GM19463 (cell line): ENCODE data around the gene GNB3.

Experiments
- ATAC-seq: cut with Tn5 transposase; IDR thresholded peaks from one replicate; pipeline ENCODE4 v1.9.1; 2021; ENCODE audit warnings: mild to moderate bottlenecking, moderate library complexity; ENCODE audit not compliant: unreplicated experiment

GNB3 gene

DNA sequence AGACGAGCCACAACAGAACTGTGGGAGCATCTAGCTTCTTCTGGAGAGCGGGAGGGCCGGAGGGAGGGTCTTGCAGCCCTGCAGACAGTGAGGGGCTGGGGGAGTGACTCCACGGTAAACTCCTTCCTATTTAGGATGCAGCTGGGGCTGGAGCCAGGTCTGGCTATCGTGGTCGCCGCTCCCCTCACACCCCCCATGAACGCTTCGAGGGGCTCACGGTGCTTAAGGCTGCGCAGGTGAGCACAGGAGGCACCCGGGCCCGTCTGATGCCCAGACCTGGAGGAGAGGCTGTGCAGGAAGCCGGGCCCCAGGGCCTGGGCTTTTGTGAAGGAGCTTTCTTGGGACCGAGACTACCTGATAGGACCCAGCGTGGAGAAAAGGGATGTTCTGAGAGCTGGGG lies 3.9 kb upstream of the GNB3 start:
- no peak for ATAC-seq

DNA sequence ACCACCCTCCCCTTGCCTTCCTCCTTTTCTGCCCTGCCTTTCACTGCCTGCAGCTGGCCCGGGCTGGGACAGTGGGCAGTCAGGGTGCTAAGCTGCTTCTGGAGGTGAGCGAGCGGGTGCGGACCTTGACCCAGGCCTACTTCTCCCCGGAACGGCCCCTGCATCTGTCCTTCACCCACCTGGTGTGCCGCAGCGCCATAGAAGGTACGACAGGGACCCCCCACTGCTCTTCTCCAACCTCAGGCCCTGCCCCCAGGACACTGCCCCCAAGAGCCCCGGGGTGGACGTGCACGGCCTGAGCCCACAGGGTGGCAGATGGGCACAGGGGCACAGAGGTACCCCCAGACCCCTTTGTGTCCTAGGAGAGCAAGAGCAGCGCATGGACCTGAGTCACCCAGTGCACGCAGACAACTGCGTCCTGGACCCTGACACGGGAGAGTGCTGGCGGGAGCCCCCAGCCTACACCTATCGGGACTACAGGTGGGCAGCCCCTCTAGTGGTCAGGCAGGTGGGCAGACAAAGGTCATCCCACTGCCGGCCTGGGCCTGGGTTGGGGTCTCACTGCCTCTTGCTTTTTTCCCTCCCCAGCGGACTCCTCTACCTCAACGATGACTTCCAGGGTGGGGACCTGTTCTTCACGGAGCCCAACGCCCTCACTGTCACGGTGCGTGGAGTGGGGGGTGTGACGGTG lies 3.2 kb upstream of the GNB3 start:
- no peak for ATAC-seq

DNA sequence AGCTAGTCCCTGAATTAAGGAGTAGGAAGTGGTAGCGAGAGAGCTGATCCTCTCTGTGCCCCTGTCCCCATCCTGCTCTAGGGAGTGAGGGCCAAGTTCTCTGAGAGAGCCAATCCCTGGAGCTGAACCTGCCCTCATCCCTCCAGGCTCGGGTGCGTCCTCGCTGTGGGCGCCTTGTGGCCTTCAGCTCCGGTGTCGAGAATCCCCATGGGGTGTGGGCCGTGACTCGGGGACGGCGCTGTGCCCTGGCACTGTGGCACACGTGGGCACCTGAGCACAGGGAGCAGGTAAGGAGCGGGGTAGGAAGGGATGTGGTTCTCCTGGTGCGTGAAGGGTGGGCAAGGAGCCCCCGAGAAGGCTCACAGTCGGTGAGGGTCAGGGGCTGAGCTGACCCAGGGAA lies 1.9 kb upstream of the GNB3 start:
- ATAC-seq, result no peak

DNA sequence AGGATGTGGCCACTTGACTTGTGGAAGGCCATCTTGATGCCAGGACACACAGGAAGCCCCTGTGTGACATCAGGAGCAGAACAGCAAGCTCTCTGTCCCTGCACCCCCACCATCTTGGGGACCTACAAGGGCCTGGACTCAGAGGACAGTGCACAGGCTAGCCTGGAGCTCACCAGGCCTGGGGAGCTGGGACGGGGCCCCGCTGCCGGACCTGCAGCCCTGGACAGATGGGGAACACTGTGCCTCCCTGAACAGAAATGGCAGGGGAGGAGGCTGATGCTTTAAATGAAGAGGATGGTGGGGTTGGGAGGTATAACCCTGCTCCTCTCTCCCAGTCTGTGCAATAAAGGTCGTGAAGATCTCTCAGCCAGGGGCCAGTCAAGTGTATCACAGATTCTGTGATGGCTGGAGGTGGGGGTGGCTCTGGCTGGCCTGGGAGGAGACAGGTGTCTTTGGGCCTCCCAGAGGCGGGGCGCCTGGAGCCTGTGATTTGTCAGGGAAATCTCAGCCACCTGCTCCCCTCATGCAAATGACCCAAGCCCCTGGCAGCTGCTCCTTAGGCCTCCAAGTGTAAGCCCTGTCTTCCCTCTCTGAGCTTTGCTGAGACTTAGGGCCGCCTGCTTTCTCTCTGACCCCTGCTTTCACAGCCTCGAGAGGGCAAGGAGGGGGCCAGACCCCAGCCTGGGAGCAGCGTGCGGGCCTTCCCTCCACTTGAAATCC lies 1.1 kb upstream of the GNB3 start:
- ATAC-seq, result peak; percentile 92

DNA sequence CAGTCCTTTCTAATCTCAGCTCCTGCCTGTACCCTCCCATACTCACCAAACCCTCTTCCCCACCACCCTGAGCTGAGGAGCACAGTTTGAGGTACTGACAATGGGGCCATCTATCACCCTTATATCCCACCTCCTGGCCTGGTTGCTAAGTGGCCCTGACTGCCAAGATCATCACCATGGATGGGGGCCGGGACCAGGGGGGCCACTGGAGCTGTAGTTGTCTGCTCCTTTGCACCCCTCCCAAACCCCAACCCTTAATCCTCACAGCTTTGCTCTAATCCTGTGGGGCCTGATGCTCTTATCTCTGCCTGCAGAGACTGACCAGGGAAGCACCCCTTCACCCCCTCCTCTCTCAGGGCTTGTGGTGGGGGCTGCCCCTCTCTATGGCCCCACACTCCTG lies 395 bp upstream of the GNB3 start:
- ATAC-seq, result no peak

DNA sequence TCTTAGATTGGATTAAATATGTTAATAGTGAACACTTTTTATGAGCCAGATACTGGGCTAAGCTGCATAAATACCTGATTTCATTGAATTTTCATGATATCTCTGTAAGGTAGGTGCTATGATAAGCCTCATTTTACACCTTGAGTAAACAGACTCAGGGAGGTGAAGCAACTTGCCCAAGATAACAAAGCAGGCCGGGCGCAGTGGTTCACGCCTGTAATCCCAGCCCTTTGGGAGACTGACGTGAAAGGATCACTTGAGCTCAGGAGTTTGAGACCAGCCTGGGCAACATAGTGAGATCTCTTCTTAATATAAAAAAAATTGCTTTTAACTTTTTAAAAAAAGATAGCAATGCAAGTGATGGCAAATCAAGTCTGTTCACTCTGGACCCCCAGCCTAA lies 1.4 kb downstream of the GNB3 start:
- no peak for ATAC-seq

DNA sequence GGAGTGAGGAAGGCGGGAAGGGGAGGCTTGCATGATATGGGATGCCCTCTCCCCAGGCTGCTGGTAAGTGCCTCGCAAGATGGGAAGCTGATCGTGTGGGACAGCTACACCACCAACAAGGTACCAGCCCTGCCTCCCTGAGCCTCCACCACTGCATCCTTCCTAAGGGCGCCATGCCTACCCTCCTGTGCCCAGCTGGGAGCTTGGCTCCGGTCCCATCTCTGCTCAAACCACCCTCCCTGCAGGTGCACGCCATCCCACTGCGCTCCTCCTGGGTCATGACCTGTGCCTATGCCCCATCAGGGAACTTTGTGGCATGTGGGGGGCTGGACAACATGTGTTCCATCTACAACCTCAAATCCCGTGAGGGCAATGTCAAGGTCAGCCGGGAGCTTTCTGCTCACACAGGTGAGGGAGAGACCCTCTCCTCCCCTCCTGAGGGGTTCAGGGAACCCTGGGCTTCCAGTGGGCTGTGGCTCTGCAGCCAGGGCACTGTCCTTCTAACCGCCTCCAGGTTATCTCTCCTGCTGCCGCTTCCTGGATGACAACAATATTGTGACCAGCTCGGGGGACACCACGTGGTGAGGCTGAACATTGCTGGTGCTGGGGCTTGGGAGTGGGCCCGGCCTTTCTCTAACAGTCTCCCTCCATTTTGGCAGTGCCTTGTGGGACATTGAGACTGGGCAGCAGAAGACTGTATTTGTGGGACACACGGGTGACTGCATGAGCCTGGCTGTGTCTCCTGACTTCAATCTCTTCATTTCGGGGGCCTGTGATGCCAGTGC lies 2.6 kb downstream of the GNB3 start:
- ATAC-seq, result no peak

DNA sequence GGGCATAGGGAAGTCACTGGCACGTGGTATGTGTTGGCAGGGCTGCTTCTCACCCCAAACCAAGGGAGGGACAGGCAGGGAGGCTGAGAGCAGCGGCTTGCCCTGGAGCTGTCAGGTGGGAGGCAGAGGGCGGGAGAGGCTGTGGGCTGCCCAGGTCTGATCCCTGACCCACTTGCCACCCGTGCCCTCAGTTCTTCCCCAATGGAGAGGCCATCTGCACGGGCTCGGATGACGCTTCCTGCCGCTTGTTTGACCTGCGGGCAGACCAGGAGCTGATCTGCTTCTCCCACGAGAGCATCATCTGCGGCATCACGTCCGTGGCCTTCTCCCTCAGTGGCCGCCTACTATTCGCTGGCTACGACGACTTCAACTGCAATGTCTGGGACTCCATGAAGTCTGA lies 4.7 kb downstream of the GNB3 start:
- ATAC-seq, result no peak

DNA sequence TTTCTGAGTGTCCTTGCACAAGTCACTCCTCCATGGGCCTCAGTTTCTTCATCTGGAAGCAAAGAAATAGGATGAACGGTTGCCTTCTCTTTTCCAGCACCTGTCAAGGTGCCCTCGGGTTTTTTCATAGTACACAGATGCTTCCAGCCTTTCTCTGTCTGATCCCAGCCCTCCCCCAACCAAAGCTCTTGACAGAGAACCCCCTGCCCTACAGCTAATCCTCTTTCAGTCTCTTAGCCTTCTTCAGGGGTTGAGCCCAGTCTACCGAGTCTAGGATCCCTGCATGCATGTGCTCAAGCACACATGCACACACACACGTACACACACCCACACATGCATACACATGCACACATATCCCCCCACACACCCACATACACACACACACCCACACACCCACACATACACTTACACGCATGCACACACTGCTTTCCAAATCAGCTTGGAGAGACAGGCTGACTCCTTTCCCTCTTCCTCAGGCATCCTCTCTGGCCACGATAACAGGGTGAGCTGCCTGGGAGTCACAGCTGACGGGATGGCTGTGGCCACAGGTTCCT lies 5.7 kb downstream of the GNB3 start:
- ATAC-seq, result no peak

DNA sequence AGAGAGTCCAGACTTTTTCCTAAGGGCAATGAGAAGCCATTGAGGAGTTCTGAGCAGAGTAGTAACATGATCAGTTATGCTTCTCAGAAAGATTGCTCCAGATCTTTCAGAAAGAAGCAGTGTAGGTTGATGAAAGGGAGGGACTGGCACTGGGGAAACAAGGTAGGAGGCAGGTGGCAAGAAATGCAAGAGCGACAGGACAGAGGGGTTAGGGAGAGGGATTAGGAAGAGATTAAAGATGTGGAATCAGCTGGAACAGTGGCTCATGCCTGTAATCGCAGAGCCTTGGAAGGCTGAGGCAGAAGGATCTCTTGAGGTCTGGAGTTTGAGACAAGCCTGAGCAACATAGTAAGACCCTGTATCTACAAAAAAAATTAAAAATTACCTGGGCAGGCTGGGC lies 7.0 kb downstream of the GNB3 start:
- ATAC-seq, result no peak

DNA sequence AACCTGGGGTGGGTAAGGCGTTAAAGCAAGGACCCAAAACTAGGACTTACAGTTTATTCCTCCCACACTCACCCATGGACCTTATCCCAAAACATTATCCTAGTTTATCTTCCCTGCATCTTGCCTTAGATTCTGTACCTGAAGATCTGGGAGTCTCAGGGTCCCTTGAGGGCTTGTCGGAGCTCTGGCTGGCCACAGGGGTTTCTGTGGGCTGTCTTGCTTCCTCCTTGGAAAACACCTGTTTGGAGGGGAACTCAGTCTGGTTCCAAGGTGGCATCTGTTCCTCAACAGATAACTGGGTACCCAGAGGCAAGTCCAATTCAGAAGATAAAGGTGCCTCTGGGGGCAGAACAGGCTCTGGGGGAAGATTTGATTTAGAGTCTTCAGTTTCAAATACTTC lies 8.7 kb downstream of the GNB3 start:
- no peak for ATAC-seq

DNA sequence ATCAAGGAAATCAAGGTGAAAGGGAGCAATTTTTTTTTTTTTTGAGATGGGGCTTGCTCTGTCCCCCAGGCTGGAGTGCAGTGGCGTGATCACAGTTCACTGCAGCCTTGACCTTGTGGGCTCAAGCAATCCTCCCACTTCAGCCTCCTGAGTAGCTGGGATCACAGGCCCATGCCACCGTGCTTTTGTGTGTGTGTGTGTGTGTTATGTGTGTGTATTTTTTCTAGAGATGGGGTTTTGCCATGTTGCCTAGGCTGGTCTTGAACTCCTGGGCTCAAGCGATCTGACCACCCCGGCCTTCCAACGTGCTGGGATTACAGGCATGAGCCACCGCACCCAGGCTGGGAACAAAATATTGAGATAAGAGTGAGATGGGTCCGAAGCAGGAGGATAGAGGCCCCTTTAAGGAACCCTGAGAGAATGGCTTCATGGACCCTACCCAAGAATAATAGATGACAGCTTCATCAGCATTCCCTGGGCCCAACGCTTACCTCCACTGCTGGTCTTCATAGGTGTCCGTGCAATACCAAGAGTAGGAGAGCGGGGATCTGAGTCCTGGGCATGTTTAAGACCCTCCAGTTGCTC lies 9.3 kb downstream of the GNB3 start:
- ATAC-seq, result no peak

DNA sequence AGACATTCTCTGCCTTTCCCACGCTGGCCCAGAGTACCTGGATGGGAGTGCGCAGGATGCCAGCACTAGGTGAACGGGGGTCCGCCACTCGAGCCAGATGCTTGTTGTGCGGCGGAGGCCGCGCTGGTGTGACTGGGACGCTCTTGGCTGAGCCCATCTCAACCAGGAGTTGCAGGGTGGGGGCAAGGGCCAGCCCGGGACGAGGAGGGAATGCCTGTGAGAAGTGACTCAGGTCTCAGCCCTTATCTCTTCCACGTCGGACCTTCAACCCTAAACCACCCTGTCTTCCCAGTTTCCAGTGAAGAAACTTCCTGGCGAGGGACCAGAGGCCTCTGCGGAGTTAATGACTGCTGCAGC lies 10.0 kb downstream of the GNB3 start:
- no peak for ATAC-seq

DNA sequence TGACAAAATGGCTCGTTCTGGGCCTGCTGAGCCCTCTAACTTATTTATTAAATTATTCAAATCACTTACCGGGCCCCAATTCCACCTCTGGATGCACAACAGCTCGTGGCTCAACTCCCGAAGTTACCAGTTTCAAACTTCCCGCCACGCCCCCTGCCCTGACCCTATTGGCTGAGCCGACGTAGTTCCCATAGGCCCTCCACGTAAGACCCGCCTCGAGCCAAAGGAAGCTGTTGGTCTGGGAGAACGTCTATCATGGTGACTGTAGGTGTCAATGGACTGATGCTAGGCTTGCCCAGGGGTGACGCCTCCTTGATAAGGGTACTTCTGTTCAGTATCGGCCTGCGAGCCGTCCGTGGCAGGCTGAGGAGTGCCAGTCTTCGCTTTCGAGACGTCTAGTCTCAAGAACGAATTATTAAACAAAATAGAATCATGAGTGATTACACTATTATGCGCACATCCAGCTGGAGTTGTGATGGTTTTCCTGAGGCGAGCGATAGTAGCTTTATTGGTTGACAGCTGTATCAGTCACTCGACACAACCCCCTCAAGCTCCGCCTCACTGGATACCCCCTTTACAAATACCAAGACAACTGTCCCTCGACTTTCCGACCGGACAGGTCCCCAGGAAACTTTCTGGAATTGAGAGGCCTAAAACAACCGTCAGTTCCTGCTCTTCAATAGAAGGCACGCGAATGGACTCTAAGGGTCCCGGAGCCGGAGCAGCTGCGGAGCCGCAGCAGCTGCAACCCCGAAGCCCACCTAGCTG lies 10.6 kb downstream of the GNB3 start, which contains the start of gene CDCA3:
Gene CDCA3 (minus strand): TSS at position 134 of the 768 bp plus-strand sequence. CDS start 334 bp downstream, outside the sequence.
- peak; percentile 44 for ATAC-seq

DNA sequence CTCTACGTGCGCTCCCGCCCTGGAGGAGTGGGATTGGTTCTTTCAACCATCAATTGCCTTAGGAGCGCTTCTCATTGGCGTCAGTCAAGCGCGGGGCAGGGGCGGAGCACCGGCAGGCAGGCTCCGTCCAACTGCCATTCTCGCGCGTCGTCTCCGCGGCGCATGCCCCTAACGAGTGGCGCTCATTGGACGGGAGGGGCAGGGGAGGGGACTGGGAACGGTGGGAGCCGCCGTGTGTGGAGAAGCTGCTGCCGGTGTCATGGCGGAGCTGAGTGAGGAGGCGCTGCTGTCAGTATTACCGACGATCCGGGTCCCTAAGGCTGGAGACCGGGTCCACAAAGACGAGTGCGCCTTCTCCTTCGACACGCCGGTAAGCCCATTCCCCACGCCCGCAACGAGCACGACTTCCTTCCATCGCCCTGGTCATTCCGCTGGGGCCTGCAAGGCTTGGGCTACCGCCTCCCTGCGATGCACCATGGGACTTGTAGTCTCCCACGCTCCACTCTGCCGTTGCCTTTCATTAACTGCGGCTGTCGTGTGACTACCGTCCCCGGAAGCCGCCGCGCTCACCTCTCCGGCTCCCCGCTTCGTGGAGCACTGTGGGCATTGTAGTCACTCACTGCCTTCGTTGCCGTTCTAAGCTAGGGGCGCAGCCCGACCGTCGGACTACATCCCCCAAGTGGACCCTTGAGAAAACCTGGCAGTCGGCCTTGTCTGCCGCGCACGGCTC lies 11.4 kb downstream of the GNB3 start, which contains the start of gene USP5:
Gene USP5 (plus strand): TSS at position 230 of the 730 bp plus-strand sequence. CDS start 30 bp downstream, at position 260.
- peak; percentile 69 for ATAC-seq

DNA sequence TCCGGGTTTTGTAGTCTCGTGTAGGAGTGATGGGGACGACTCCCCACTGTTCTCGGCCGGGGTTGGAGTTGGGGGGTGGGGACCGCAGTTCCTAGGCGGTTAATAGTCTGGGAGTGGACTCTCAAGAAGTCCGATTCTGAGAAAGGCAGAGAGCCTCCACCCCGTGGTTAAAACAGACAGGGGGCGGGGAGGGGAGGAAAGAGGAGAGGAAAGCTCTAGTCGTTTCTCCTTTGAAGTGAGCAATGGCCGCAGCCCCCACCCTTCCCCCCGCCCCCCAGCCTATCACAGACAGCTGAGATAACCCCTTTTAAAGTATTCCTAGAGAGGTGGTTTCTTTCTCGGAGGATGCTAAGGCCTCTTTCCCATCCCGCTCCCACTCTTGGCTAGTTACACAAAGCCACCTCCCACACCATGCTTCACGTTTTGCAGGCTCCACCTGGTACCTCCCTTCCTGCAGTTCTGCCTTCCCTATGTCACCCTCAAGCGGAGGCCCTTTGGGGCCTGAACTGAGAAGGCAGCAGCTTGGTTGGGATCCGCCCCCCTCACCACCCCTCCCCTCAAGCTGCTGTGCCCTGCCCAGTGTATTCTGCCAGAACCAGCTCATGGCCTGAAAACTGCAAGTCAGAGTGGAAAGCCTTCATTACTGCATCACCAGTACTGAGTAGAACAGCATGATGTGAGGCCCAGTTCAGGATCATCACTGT lies 12.1 kb downstream of the GNB3 start:
- no peak for ATAC-seq

DNA sequence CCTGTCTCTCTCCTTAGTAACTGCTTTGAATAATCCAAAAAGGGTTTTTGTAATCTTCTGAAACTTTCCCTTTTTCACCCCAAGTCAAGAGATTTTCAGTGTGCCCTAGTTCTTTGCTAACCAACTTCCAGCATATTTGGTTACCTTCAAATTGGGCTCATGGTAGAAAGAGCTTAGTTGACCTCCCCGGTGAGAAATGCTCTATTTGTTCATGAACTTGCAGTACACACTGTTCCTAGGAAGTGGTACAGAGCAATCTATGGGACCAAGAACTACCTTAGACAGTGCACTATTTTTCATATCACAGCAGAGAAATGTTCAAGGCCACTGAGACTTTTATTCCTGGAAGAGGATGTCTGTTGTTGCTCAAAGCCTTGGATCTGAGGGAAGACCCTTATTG lies 12.9 kb downstream of the GNB3 start:
- ATAC-seq, result no peak

DNA sequence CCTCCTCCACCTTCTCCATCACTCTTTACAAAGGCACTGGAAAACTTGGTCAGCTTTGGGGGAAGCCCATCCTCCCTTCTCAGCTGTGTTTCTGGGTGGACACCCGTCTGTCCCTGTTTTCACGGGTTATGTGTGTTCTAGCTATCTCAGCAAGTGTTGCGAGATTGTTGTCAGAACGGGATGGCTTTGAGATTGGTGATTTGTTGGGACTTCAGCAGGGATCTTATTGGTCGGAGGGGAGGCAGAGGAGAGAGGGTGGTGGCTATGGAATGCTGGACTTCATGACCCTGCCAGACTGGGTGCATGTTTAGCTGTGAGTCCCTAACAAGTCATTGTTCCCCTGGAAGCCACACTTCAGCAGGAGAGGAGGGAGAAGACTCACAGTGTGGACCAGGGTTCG lies 13.3 kb downstream of the GNB3 start:
- no peak for ATAC-seq

DNA sequence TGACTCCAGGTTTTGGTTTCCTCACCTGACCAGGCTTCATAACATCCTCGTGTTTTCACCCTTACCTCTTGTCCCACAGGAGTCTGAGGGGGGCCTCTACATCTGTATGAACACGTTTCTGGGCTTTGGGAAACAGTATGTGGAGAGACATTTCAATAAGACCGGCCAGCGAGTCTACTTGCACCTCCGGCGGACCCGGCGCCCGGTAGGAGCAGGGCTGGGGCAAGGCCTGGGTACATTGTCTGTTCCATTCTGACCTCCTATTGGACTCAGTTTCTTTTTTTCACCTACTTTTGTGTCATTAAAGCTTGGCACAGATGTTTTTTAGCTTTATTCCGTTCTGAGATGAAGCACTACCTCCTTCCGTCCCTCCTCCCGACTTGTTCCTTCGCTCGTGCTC lies 14.6 kb downstream of the GNB3 start:
- no peak for ATAC-seq
